GM19023 (cell line): ENCODE data around the gene YWHAH.
"Not testable (repeated sequence)": the region's sequence is repeated elsewhere in the genome, so short reads cannot be mapped to it uniquely, and the experiment has no call there.

Experiments
- ATAC-seq: cut with Tn5 transposase; IDR thresholded peaks from one replicate; pipeline ENCODE4 v1.9.1; 2021; ENCODE audit warnings: mild to moderate bottlenecking, moderate library complexity; ENCODE audit not compliant: unreplicated experiment

The YWHAH gene

DNA sequence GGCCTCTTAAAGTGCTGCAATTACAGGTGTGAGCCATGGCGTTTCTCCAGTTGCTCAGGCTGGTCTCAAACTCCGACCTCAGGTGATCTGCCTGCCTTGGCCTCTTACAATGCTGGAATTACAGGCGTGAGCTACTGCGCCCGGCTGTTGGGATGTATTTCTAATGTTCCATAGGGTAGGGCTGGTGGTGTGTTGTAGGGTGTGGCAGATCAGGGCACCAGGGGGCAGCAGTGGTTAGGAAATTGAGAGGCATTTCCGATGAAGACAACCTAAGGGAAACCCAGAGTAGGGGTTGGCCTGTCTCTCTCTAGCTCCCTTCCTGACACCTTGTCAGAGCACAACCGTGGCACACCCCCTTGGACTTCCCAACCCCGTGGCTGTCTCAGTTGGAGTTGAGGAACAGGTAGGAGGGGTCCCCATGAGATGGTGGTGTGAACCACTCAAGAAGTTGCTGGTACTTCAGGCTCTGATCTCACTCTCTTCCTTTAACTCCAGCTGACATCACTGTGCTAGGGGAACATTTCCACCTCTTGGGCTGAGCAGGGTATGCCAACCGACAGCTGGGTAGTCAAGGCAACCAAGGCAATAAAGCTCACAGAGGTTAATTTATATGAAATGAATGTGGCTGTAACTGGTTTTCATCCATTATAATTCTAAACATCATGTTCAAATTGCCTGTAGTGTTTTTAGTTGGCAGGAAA lies 33.0 kb downstream of the YWHAH start:
- no peak for ATAC-seq

DNA sequence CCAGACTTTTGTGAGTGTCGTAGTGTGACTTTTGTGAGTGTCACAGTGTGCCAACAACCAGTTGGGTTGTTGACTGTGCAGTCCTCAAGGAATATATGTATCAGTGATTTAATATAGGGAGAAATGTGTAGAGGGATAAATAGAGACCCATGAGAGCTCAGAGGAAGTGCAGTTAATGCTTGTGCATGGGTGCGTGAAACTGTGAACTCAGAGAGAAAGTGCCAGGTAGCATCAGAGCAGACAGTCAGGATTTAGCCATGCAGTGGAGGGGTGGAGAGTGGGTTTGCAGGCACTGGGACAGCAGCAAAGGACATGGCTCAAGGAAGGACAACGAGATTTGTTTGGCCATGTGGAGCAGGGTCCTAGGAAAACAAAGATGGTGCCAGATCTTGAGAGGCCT lies 33.6 kb downstream of the YWHAH start:
- no peak for ATAC-seq

DNA sequence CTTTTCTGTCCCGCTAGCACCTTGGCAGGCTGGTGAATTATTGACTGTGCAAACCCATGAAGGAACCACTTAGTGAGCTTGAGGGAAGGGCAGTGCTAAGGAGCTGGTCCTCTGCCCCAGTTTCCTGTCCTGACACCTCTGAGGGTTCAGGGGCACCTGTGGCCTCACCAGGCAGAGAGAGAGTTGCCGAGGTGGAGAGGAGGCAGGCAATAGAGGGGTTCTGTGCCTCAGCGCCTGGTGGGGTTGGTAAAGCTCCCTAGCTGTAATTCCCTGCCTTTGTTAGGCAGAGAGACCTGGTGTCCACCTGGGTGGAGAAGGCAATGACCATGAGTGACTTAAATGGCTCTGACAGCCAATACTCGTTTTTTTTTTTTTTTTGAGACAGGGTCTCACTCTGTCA lies 36.3 kb downstream of the YWHAH start:
- ATAC-seq: no peak

DNA sequence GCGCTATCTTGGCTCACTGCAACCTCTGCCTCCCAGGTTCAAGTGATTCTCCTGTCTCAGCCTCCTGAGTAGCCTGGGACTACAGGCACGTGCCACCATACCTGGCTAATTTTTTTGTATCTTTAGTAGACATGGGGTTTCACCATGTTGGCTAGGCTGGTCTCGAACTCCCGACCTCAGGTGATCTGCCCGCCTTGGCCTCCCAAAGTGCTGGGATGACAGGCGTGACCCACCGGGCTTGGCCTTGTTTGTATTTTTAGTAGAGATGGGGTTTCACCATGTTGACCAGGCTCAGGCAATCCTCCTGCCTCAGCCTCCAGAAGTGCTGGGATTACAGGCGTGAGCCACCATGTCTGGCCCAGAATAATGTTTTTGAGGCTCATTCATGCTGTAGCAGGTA lies 37.6 kb downstream of the YWHAH start:
- ATAC-seq: not testable (repeated sequence)

DNA sequence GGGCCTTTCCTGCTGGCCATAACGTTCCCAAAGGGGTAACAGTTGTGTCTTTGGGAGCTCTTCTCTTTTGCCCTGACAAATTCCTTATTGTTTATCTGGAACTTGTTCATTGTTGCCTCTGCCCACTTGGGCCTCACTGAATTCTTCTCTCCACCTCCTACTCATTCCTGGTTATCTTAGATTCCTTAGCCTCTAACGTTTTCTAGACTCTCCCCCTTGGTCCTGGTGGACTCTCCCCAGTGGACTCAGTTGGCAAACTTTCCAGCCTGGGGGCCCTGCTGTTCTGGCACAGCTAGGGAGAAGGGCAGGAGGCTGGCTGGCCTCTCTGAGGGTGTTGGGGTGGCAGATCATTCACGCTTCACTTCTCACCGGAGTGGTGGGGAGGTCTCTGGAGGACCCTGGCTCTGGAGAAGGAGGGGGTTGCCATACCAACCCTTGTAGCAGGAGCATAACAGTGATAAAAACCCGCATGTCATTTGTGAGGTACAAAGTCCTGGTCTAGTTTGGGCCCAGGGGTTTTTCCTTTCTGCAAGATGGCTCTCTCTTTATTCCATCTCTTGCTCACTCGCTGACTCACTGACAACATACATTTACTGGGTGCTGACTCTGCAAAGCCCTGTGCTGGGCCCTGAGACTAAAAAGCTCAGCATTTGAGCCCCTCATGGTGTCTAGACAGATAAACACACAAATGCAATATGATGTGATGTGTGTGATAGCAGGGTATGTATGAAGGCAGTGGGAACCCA lies 39.7 kb downstream of the YWHAH start:
- no peak for ATAC-seq

DNA sequence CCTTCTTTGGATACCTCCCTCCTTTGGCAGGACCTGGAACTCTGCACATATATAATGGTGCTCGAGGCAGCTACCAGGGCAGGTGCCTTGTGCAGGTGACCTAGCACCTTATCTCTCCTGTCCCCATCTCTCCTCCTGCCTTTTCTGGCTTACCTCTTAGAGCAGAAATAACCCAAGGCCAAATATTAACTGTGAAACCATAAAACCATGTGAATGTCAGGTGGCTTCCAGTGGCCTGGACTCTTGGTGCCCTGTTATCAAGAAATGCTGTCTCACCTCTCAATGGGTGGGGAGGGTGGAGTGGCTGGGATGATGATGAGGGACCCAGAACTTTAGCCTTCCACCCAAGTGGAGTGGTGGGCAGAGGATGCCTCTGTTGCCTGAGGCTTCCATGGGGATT lies 42.9 kb downstream of the YWHAH start:
- ATAC-seq: no peak

DNA sequence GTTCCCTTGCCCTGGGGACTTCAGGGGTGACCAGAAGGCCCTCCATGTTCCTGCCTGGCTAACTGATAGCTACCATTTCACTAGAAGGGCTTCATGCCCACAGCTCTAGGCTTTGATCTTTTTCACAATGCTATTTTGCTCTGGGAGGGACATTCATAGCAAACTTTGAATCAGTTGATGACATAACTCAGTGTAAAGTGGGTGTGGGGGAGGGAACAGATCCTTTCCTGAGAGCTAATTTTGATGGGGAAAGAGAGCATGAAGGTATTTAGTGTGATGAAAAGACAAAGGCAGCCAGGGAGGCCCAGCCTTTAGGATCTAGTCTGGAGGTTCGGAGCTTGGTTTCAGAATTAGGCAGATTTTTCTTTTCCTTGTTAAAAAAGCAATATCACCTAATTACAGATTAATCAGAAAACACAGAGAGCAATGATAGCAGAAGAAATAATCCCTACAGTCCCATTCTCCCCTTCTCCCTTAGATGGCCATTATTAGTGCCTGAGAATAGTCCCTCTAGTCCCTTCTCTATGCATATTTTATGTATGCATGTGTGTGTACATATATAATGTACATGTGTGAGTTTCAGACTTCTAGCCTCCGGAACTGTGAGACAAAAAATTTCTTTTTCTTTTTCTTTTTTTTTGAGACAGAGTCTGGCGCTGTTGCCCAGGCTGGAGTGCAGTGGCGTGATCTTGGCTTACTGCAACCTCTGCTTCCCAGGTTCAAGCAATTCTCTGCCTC lies 46.9 kb downstream of the YWHAH start:
- ATAC-seq: no peak

DNA sequence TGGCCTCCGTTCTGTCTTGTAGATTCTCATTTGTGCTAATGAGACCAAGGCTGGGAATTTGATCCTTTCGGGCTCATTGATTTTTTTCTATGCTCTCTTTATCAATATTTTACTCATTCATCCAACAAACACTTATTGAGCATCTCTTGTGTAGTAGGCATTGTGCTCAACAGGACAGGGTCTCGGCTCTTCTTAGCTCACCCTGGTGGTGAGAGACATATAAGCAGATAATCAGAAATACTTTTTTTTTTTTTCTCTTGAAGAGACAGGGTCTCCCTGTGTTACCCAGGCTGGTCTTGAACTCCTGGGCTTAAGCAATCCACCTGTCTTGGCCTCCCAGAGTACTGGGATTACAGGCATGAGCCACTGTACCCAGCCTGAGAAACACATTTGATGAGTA lies 50.7 kb downstream of the YWHAH start:
- ATAC-seq: no peak

DNA sequence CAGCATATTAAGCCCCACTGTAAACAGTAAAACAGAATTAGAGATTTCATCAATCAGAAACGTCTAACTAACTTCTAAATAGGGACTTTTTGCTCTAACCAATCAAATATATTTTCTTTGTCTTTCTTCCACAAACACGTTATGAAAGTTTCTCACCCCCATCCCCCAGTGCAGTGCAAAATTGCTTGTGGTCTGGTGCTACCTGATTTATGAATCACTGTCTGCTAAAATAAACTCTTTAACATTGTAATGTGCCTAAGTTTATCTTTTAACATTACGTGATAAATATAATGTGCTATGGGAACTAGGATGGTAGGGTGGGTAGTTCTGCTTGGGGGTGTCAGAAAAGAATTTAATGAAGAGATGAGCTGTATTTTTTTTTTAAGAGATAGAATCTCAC lies 51.5 kb downstream of the YWHAH start:
- no peak for ATAC-seq

DNA sequence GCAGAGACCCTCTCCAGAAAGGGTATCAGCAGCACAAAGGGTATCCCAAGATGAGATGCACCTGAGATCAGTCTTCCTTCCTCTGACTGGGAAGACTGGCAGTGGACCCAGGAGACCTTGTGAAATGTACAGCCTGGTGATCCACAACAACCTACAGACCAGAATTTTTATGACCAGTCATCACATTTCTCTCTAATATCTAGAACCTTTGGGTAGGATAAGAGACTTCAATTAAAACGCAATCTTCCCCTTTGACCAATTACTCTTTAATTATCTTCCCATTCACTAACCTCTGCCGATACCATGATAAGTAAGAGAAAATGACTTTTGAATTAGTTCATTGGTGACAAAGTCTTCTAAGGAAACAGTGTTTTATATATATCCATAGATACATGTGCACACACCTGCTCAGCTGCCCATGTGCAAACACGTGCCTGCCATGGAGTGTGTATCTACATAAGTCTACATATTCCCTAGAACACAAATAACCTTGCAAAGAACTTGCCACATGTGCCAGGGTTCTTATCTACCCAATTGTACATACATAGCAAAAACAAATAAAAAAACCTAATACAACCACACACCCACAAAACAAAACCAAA lies 54.5 kb downstream of the YWHAH start:
- no peak for ATAC-seq

DNA sequence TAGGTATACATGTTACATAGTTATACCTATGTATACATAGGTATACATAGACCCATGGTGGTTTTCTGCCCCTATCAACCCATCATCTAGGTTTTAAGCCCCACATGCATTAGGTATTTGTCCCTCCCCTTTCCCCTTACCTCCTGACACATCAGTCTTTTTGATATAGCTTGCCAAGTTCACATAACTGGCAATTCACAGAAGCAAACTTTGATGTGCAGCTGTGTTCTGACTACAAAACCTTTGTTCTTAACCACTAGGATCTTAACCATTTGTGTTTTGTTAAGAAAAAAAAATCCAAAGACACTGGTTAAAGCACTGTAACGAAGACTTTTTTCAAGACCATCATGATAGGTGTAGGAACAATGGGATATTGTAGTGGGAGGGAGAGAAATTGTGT lies 55.8 kb downstream of the YWHAH start:
- no peak for ATAC-seq

DNA sequence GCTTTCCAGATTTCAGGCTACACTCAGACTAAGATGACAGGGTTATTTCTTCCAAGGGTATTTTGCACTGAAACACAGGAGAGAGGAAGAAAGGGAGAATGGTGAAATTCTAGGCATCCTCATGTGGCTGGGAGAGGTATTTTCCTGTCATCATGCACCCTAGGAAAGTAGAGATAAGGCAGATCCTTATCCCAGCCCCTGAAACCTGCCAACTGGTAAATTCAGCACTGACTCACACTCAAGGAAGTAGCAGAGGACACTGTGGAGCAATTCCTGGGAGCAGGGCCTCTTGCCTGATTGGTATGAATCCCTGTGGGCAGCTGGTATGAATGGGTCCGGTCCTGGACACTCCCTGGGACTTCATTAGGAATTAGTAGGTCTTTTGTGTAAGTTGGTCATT lies 61.1 kb downstream of the YWHAH start:
- no peak for ATAC-seq
